Upper lobe of left lung (tissue), 4 donors: ENCODE data around the gene NCF4.

ENCODE experiments used
- POLR2A ChIP-seq, 4 donors: fragments of 450-650 bp; IDR thresholded peaks; one replicate each; pipeline ENCODE4 v1.5.1; 2016 to 2017; ENCODE audit warnings: antibody characterized with exemption in 4 of 4, mild to moderate bottlenecking in 2 of 4
- POLR2AphosphoS5 ChIP-seq, 2 donors: sonication (generic); formaldehyde crosslinking; IDR thresholded peaks; one replicate each; pipeline ENCODE4 v1.5.1; 2017; ENCODE audit warnings: antibody characterized with exemption in 2 of 2

GRCh38 chr22:36875741-36876140, 14.9 kb downstream of the NCF4 start:
- TF ChIP-seq POLR2AphosphoS5 (IDR thresholded peaks at IDR 0.05) (no peak), POLR2A (IDR thresholded peaks at IDR 0.05) (no peak)
